Measurements from ENCODE around the gene GRHPR. TPM values are rescaled to one million over a fixed set of nuclear protein-coding genes. Genes with fewer than 3 reads are reported as not detected.
A peak's percentile ranks its signal among the peaks of the same experiment; 100 is the strongest.

Gene GRHPR
- total RNA-seq, 1 donor from 2014 or later, result 116 TPM

DNA sequence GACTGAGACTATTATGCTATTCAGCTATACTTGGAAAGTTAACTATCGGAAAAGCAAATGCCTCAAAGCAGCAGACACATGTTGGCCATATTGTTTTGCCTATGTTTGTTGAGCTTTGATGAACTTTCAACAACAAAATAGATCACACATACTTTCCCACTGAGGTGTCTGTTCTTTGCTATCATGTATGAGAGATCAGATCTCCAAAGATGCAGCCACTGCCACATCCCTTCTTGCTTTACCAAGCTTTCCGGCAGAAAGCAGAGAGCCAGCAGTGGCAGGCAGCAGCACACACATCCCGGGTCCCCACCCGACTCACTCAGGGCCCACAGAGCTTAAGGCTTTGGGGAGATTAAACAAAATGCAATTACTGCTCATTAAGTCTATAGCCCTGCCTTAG lies 23.9 kb downstream of the GRHPR start:
- Mint-ChIP-seq H3K4me1 (peaks cover 10% of the 10 kb centered on the region), H3K9me3 (no peaks in the 10 kb centered on the region), H3K4me3 (no peak overlapping the region), H3K36me3 (peaks cover 25% of the 10 kb centered on the region), H3K27me3 (ENCODE audit: insufficient read depth, low read depth) (no peaks in the 10 kb centered on the region), H3K27ac (no peak overlapping the region)
- H3K79me2 ChIP-seq (ENCODE audit: low read depth), result peaks cover 85% of the 10 kb centered on the region
- no peak overlapping the region for H3K4me3 ChIP-seq
- H3K4me2 ChIP-seq, result no peak overlapping the region
- H2AFZ ChIP-seq (replicated peaks), result no peak overlapping the region
- H4K20me1 ChIP-seq (ENCODE audit: low read depth), result peaks cover 41% of the 10 kb centered on the region
- peaks cover 30% of the 10 kb centered on the region for H3K4me1 ChIP-seq
- H3K27ac ChIP-seq, result peak overlapping the region; percentile 25
- TF ChIP-seq EZH2phosphoT487 (IDR thresholded peaks at IDR 0.05) (no peak), EZH2 (IDR thresholded peaks at IDR 0.05) (no peak)
- TF ChIP-seq, protein P1, sequence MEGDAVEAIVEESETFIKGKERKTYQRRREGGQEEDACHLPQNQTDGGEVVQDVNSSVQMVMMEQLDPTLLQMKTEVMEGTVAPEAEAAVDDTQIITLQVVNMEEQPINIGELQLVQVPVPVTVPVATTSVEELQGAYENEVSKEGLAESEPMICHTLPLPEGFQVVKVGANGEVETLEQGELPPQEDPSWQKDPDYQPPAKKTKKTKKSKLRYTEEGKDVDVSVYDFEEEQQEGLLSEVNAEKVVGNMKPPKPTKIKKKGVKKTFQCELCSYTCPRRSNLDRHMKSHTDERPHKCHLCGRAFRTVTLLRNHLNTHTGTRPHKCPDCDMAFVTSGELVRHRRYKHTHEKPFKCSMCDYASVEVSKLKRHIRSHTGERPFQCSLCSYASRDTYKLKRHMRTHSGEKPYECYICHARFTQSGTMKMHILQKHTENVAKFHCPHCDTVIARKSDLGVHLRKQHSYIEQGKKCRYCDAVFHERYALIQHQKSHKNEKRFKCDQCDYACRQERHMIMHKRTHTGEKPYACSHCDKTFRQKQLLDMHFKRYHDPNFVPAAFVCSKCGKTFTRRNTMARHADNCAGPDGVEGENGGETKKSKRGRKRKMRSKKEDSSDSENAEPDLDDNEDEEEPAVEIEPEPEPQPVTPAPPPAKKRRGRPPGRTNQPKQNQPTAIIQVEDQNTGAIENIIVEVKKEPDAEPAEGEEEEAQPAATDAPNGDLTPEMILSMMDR (IDR thresholded peaks at IDR 0.05), result no peak
- no peak for DNase-seq (ENCODE audit: low spot score)
- no peak overlapping the region for H3K9ac ChIP-seq
- H3K36me3 ChIP-seq, result no peaks in the 10 kb centered on the region
- H3K9me3 ChIP-seq (ENCODE audit: low read depth), result no peaks in the 10 kb centered on the region
- no peaks in the 10 kb centered on the region for H3K27me3 ChIP-seq
- H3F3A ChIP-seq (ENCODE audit: low read depth), result peaks cover 25% of the 10 kb centered on the region

- peaks cover 10% of the 10 kb centered on the region for H3K4me1 Mint-ChIP-seq
- H3K79me2 ChIP-seq (ENCODE audit: low read depth), result peaks cover 92% of the 10 kb centered on the region
- peaks cover 34% of the 10 kb centered on the region for H4K20me1 ChIP-seq (ENCODE audit: low read depth)
- H3K27me3 ChIP-seq, result no peaks in the 10 kb centered on the region
- H3K27ac ChIP-seq, result no peak overlapping the region
- H3K36me3 Mint-ChIP-seq, result peaks cover 24% of the 10 kb centered on the region
- peaks cover 31% of the 10 kb centered on the region for H3F3A ChIP-seq (ENCODE audit: low read depth)
- no peak overlapping the region for H3K9ac ChIP-seq
- no peak overlapping the region for H2AFZ ChIP-seq (replicated peaks)
- H3K4me3 ChIP-seq, result no peak overlapping the region
- H3K9me3 ChIP-seq (ENCODE audit: low read depth), result no peaks in the 10 kb centered on the region
- no peak overlapping the region for H3K4me3 Mint-ChIP-seq
- peaks cover 30% of the 10 kb centered on the region for H3K4me1 ChIP-seq
- TF ChIP-seq EZH2 (IDR thresholded peaks at IDR 0.05) (no peak), EZH2phosphoT487 (IDR thresholded peaks at IDR 0.05) (no peak)
- TF ChIP-seq, protein P1 (IDR thresholded peaks at IDR 0.05), result no peak
- DNase-seq (ENCODE audit: low spot score), result no peak
- no peaks in the 10 kb centered on the region for H3K9me3 Mint-ChIP-seq
- no peaks in the 10 kb centered on the region for H3K36me3 ChIP-seq
- no peaks in the 10 kb centered on the region for H3K27me3 Mint-ChIP-seq (ENCODE audit: insufficient read depth, low read depth)
- no peak overlapping the region for H3K27ac Mint-ChIP-seq
- no peak overlapping the region for H3K4me2 ChIP-seq
Measured at GRCh38 chr9:37447111-37447510, 24.6 kb downstream of the GRHPR start.

GRCh38 chr9:37449862-37450632 lies 27.6 kb downstream of the GRHPR start:
- Mint-ChIP-seq H3K9me3 (peaks cover 6% of the 10 kb centered on the region), H3K27ac (peak overlapping the region; percentile 12), H3K27me3 (ENCODE audit: insufficient read depth, low read depth) (no peaks in the 10 kb centered on the region), H3K36me3 (peaks cover 32% of the 10 kb centered on the region), H3K4me1 (peaks cover 10% of the 10 kb centered on the region), H3K4me3 (no peak overlapping the region)
- peak overlapping the region; percentile 28 for H3K4me3 ChIP-seq
- TF ChIP-seq, protein P1 (IDR thresholded peaks at IDR 0.05), result no peak
- TF ChIP-seq EZH2 (IDR thresholded peaks at IDR 0.05) (no peak), EZH2phosphoT487 (IDR thresholded peaks at IDR 0.05) (no peak)
- H3K36me3 ChIP-seq, result no peaks in the 10 kb centered on the region
- H3K9ac ChIP-seq, result peak overlapping the region; percentile 27
- no peaks in the 10 kb centered on the region for H3K27me3 ChIP-seq
- no peaks in the 10 kb centered on the region for H3K9me3 ChIP-seq (ENCODE audit: low read depth)
- peaks cover 24% of the 10 kb centered on the region for H4K20me1 ChIP-seq (ENCODE audit: low read depth)
- H3F3A ChIP-seq (ENCODE audit: low read depth), result peaks cover 38% of the 10 kb centered on the region
- H3K27ac ChIP-seq, result peak overlapping the region; percentile 98
- peak overlapping the region; percentile 60 for H3K4me2 ChIP-seq
- H3K79me2 ChIP-seq (ENCODE audit: low read depth), result peaks cover 96% of the 10 kb centered on the region
- peaks cover 30% of the 10 kb centered on the region for H3K4me1 ChIP-seq
- H2AFZ ChIP-seq (replicated peaks), result no peak overlapping the region
- peak; percentile 93 for DNase-seq (ENCODE audit: low spot score)

Data from neural progenitor cell (in vitro differentiated cells).